NCI-H2171 (cell line): ENCODE data around the gene ZNF316.

Experiments used
- DNase-seq: peaks from one replicate; lab custom pipeline; 2025; lab: John Stamatoyannopoulos, UW

ZNF316 gene

DNA sequence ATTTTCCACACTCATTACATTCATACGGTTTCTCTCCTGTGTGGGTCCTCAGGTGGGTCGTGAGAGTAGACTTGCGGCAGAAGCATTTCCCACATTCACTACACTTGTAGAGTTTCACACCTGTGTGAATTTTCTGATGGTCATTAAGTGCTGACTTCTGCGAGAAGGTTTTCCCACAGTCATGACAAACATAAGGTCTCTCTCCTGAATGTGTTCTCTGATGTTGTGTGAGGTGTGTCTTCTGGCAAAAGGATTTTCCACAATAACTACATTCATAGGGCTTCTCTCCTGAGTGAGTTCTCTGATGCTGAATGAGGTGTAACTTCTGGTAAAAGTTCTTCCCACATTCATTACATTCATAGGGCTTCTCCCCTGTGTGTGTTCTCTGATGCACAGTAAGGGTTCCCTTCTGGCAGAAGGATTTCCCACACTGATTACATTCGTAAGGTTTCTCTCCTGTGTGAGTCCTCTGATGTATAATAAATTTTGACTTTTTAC, 54.5 kb downstream of the ZNF316 start:
- no peak for DNase-seq

DNA sequence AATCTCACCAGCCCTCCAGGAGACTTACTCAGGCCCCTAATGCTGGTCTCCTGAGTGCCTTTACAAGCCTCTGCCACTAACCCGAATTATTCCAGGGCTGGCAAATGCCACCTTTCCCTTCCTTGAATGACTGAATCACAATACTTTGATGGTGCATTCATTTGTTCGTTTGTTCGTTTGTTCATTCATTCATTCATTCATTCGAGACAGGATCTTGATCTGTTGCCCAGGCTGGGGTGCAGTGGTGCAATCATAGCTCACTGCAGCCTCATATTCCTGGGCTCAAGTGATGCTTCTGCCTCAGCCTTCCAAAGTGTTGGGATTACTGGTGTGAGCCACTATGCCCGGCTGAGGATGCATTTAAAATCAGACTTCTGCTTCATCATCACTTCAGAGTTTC, 63.7 kb downstream of the ZNF316 start:
- DNase-seq, result no peak

DNA sequence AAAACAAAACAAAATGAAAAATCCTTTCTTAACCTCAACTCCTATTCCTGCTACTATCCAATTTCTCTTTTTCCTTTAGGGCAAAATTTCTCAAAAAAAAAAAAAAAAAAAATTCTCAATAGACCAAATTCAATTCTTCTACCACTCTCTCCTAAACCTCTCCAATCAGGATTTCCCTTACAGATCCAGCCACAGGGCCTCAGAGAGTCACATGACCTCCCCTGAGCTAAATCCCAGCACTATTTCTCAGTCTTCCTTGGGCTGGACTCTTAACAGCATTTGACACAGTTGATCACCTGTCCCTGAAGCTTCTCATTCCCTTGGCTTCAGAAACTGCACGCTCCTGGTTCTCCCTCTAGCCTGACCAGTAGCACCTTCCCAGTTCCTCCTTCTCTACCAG, 64.7 kb downstream of the ZNF316 start:
- no peak for DNase-seq
